ENCODE measurements around the gene RMDN3.

The RMDN3 gene

DNA sequence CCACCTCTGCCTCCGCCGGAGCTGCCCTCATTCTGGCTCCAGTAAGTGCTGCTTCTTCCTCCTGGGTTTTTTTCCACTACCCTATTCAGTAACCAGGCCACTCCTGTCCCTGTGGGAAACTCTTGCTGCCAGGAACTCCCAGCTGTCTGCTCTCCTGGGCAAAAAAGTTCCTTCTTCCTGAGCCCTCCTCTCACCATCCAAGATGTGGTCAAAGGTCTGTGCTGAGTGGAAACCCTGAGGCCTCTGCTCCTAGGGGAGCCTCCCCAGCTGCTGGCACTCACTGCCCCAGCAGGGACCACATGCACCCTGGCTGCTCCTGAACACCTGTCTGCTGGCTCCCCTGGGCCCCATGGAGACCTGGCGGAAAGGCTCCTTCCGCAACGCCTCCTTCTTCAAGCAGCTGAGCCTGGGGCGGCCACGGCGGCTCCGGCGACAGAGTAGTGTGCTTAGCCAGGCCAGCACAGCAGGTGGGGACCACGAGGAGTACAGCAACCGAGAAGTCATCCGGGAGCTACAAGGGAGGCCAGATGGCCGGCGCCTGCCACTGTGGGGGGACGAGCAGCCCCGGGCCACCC, 15.2 kb upstream of the RMDN3 start:
- H3K4me3 ChIP-seq (ENCODE audit: low read depth, low read length): no peak overlapping the region
- ChIA-PET POLR2A (interaction anchor here (1.0 kb wide), 1 partner anchor 12 kb away, joined by 4 read pairs; no protein-coding TSS in a partner anchor), CTCF (interaction anchor here (1.0 to 2.2 kb wide), 3 partner anchors 15 to 89 kb away, joined by 3 to 5 read pairs (median 4); no protein-coding TSS in a partner anchor)
- TF ChIP-seq, protein P1, sequence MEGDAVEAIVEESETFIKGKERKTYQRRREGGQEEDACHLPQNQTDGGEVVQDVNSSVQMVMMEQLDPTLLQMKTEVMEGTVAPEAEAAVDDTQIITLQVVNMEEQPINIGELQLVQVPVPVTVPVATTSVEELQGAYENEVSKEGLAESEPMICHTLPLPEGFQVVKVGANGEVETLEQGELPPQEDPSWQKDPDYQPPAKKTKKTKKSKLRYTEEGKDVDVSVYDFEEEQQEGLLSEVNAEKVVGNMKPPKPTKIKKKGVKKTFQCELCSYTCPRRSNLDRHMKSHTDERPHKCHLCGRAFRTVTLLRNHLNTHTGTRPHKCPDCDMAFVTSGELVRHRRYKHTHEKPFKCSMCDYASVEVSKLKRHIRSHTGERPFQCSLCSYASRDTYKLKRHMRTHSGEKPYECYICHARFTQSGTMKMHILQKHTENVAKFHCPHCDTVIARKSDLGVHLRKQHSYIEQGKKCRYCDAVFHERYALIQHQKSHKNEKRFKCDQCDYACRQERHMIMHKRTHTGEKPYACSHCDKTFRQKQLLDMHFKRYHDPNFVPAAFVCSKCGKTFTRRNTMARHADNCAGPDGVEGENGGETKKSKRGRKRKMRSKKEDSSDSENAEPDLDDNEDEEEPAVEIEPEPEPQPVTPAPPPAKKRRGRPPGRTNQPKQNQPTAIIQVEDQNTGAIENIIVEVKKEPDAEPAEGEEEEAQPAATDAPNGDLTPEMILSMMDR (IDR thresholded peaks at IDR 0.05; ENCODE audit: insufficient read depth, low read length, missing control alignments): no peak
- no peak for DNase-seq (ENCODE audit: low read depth, low spot score)

DNA sequence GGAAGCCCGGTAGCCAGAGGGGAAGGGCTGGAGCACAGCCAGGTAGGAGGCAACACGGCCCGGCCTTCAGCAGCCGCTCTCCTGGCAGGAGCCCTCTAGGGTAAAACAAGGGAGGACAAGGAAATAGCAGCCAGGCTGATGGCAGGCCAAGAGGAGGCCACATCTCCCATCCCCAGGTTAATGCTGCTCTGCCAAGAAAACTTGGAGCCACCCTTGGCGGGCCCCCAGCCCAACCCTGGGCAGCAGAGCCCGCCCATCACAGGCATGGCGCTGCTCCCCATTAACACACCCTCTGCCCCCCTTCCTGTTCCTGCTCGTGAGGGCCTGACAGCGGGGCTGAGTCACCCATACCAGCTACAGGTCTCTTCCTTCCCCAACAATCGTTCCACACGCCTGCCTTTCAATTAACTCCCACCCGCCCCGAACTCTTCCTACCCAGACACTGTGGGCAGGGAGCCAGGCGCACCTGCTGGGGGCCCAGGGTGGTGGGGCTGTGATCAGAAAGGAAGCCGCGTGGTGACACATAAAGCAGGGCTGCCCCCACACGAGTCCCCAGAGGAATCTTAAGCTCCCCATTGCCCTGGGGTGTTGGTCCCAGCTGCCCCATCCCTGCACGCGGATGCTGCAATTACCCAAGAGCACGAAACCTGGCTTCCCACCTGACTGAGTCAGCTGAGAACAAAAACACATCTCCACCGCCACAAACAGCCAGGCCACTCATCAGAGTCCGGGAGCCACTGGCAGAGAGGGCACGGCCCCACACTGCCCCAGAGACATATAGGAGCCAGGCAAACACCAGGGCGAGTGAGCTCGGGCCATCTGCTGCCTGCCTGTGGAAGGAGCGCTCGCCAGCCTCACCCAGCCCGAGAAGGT, 14.5 kb upstream of the RMDN3 start, which contains the start of gene C15orf62:
Gene C15orf62 (plus strand): TSS at position 707 of the 873 bp plus-strand sequence. CDS start 516 bp downstream, outside the sequence.
- TF ChIP-seq, protein P1 (IDR thresholded peaks at IDR 0.05; ENCODE audit: insufficient read depth, low read length, missing control alignments): no peak
- no peak within 1 kb of the TSS for H3K4me3 ChIP-seq (ENCODE audit: low read depth, low read length)
- no peak for DNase-seq (ENCODE audit: low read depth, low spot score)
- CTCF ChIA-PET: interaction anchor here (1.0 to 2.2 kb wide), 4 partner anchors 8 to 76 kb away, joined by 3 to 6 read pairs (median 4); no protein-coding TSS in a partner anchor
- POLR2A ChIA-PET: interaction anchor here (1.0 kb wide), 1 partner anchor 12 kb away, joined by 4 read pairs; no protein-coding TSS in a partner anchor

DNA sequence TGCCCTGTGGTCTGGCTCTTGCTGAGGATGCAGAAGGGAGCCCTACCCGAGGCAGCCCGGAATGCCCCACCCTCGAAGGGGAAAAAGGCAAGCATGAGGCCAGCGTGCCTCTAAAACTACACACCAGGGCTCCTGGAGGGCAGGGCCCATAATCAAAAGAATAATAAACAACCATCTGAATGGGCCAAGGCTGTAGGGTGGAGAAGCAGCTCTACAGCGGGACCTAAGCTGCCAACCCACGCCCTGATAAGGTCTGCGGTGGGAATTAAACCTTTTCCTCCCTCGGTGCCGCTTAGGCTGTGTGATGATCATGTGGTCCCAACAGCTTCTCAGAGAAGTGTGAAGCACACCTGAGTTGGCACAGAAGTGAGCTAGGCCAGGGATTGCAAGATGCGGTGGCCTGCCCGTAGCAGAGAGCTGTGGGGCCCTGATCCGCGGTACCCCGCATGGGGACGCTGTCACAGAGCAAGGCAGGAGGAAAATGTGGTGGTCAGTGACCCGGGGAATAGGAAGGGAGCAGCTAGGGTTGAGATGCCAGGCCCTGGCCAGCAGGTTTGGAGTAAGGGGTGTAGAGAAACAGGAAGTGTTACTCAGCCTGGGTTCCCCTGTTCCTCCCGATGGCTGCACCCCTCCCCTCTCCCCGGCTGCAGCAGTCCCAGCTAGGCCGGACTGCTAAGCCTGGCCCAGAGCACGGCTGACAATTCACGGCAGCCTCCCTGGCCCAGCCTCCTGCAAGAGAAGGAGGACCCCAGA, 13.6 kb upstream of the RMDN3 start:
- no peak overlapping the region for H3K4me3 ChIP-seq (ENCODE audit: low read depth, low read length)
- POLR2A ChIA-PET: no interaction called here
- CTCF ChIA-PET: interaction anchor here (1.1 to 2.2 kb wide), 3 partner anchors 8 to 75 kb away, joined by 3 to 6 read pairs (median 5); no protein-coding TSS in a partner anchor
- TF ChIP-seq, protein P1 (IDR thresholded peaks at IDR 0.05; ENCODE audit: insufficient read depth, low read length, missing control alignments): no peak
- no peak for DNase-seq (ENCODE audit: low read depth, low spot score)

DNA sequence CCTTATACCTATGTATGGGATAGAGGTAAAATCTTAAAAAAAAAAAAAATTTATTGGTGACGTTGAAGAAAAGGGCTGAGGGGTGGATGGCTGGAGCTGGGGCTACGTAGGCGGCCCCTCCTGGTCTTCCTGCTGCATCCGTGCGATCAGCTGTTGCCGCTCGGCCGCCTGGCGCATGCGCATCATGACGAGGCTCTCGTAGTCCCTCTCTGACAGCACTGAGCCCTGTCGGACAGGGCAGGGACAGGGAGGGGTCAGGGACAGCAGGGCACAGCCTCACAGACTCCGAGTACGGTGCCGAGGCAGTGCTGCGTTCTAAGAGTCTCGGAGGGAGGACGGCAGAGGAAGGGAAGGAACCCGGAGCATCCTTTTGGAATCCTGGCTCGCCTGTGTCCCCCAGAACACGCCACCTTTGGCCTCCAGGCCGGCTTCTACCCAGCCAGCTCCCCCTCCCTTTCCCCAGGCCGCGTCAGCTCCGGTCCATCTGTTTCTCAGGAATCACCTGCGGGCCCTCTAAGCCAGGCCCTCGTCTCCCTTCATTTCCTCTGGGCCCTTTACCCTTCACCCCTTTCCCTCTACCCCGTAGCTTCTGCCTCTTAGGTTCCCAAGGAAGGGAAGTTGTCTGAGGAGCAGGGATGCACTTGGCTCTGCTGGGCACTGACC, 12.9 kb upstream of the RMDN3 start:
- no peak for DNase-seq (ENCODE audit: low read depth, low spot score)
- H3K4me3 ChIP-seq (ENCODE audit: low read depth, low read length): no peak overlapping the region
- CTCF ChIA-PET: interaction anchor here (2.0 to 2.2 kb wide), 2 partner anchors 9 to 17 kb away, joined by 5 to 6 read pairs; no protein-coding TSS in a partner anchor
- TF ChIP-seq, protein P1 (IDR thresholded peaks at IDR 0.05; ENCODE audit: insufficient read depth, low read length, missing control alignments): no peak
- POLR2A ChIA-PET: no interaction called here

DNA sequence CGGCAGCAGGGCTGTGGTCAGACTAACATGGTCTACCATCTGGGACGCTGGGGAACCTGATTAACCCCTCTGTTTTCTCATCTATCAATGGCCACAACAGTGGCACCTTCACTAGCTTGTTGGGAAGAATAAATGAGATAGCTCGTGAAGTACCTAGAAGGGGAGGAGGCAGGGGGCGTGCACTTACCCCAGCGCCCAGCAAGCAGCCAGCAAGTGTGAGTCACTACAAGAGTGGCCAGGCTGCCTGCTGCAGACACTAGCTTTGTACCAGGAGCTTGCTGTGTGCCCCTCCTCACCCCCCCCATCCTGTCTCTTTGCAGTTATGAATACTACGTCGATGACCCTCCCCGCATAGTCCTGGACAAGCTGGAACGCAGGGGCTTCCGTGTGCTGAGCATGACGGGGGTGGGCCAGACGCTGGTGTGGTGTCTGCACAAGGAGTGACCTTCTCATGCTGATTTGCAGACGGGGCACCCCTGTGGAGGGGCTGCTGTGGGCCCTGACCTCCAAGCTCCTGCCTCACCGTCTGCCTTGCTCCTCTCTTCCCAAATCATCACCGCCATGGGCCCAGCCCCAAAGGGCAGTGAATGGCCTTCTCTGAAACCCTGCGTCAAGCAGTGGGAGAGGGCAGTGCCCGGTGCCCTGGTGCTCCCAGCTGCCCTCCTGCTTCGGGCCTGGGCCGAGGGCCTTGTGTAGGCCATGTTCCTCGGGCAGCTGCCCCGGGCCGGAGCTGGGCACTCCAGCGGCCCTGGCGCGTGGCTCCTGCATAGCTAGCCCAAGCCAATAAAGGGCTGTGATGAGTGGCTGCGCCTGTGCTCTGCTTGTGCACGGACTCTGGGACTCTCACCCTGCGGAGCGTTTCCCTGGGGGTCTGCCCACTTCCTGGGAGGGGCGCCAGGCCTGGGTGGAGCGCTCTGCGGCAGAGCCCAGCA, 12.1 kb upstream of the RMDN3 start:
- H3K4me3 ChIP-seq (ENCODE audit: low read depth, low read length): no peak overlapping the region
- ChIA-PET CTCF (interaction anchor here (0.9 to 2.7 kb wide), 7 partner anchors 10 to 125 kb away, joined by 3 to 9 read pairs (median 6); no protein-coding TSS in a partner anchor), POLR2A (interaction anchor here (1.1 kb wide), 1 partner anchor 40 kb away, joined by 3 read pairs; the partner anchor contains the start of gene DNAJC17)
- DNase-seq (ENCODE audit: low read depth, low spot score): no peak
- TF ChIP-seq, protein P1 (IDR thresholded peaks at IDR 0.05; ENCODE audit: insufficient read depth, low read length, missing control alignments): no peak

Measured in AG04449 (cell line).